GM23338 (cell line): ENCODE measurements around the gene TMEM244.
"Not testable (repeated sequence)": the region's sequence is repeated elsewhere in the genome, so short reads cannot be mapped to it uniquely, and the experiment has no call there.

Source experiments
- CTCF ChIP-seq, 2 experiments: fragments of 200-600 bp in 1 of 2; sonication (generic) in 1 of 2; conservative IDR thresholded peaks; 2 replicates each; pipeline versions ENCODE4 v1.5.1 to v1.6.1; 2016 to 2017; ENCODE audit warnings: antibody characterized with exemption in 2 of 2, low read depth in 2 of 2, mild to moderate bottlenecking in 2 of 2, moderate library complexity in 1 of 2
- EZH2 ChIP-seq: fragments of 200-600 bp; sonication (generic); IDR thresholded peaks from one replicate; pipeline ENCODE4 v1.8.0; 2017; ENCODE audit warnings: antibody characterized with exemption, mild to moderate bottlenecking, low read depth; ENCODE audit not compliant: unreplicated experiment
- EZH2phosphoT487 ChIP-seq: fragments of 200-600 bp; sonication (generic); IDR thresholded peaks from one replicate; pipeline ENCODE4 v1.8.1; 2018; ENCODE audit warnings: antibody characterized with exemption; ENCODE audit not compliant: unreplicated experiment
- POLR2AphosphoS5 ChIP-seq: IDR thresholded peaks from 2 replicates; pipeline ENCODE4 v1.6.1; 2016; ENCODE audit warnings: antibody characterized with exemption, low read depth
- STAT1 ChIP-seq: IDR thresholded peaks from one replicate; pipeline ENCODE4 v1.6.1; 2016; ENCODE audit warnings: antibody characterized with exemption; ENCODE audit not compliant: unreplicated experiment
- TF ChIP-seq, protein P1 (sequence below): IDR thresholded peaks from one replicate; pipeline ENCODE4 v1.6.1; 2018; ENCODE audit warnings: antibody characterized with exemption; ENCODE audit not compliant: unreplicated experiment

GRCh38 chr6:129839562-129839961 is 21.6 kb downstream of the TMEM244 start:
- not testable (repeated sequence) for TF ChIP-seq CTCF (conservative IDR thresholded peaks at IDR 0.05; ENCODE audit: low read depth in 2 of 2); POLR2AphosphoS5; EZH2phosphoT487; EZH2; STAT1
- TF ChIP-seq, protein P1, sequence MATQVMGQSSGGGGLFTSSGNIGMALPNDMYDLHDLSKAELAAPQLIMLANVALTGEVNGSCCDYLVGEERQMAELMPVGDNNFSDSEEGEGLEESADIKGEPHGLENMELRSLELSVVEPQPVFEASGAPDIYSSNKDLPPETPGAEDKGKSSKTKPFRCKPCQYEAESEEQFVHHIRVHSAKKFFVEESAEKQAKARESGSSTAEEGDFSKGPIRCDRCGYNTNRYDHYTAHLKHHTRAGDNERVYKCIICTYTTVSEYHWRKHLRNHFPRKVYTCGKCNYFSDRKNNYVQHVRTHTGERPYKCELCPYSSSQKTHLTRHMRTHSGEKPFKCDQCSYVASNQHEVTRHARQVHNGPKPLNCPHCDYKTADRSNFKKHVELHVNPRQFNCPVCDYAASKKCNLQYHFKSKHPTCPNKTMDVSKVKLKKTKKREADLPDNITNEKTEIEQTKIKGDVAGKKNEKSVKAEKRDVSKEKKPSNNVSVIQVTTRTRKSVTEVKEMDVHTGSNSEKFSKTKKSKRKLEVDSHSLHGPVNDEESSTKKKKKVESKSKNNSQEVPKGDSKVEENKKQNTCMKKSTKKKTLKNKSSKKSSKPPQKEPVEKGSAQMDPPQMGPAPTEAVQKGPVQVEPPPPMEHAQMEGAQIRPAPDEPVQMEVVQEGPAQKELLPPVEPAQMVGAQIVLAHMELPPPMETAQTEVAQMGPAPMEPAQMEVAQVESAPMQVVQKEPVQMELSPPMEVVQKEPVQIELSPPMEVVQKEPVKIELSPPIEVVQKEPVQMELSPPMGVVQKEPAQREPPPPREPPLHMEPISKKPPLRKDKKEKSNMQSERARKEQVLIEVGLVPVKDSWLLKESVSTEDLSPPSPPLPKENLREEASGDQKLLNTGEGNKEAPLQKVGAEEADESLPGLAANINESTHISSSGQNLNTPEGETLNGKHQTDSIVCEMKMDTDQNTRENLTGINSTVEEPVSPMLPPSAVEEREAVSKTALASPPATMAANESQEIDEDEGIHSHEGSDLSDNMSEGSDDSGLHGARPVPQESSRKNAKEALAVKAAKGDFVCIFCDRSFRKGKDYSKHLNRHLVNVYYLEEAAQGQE = not testable (repeated sequence)
